GM18951 (cell line): Measurements from ENCODE around the gene MAIP1.

Source experiments
- POLR2A ChIP-seq: IDR thresholded peaks from 4 replicates; pipeline ENCODE4 v1.6.1; 2011; ENCODE audit warnings: mild to moderate bottlenecking; ENCODE audit not compliant: insufficient read length, insufficient read depth; ENCODE audit errors: extremely low read depth
- in situ Hi-C: fragments of 300-500 bp; cut with MboI; formaldehyde crosslinking; loops from one replicate; pipeline ENCODE4 v1.12.0; 2022; ENCODE audit warnings: low sequenced_read_pairs, mixed read lengths, inconsistent platforms; ENCODE audit not compliant: unreplicated experiment

Gene MAIP1

GRCh38 chr2:199985625-199986207 lies 30.3 kb downstream of the MAIP1 start:
- in situ Hi-C loops, result no loop called here
- no peak for TF ChIP-seq POLR2A

DNA sequence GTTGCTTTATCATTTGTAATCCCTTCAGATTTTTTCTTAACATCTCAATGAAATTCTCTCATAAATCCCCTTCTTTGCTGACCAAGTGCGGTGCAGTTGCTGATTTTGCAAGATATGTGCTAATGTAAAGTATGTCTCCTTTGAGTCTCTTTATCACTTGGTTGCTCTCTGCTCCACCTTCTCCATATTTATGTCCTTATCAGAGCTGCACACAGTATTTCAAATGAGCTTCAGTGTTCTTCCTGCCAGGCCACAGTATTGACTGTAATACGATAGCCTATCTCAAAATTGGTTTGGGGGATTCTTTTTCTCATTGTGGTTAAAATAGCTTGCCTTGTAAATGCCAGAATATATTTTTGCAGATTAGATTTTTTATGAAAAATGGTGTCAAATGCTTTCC lies 32.2 kb downstream of the MAIP1 start:
- in situ Hi-C loops, result no loop called here
- no peak for TF ChIP-seq POLR2A

- in situ Hi-C loops, result no loop called here
- no peak for TF ChIP-seq POLR2A
These were observed 32.8 kb downstream of the MAIP1 start for GRCh38 chr2:199988151-199988550.

GRCh38 chr2:199989822-199990221 lies 34.4 kb downstream of the MAIP1 start:
- no peak for TF ChIP-seq POLR2A
- in situ Hi-C loops, result no loop called here

DNA sequence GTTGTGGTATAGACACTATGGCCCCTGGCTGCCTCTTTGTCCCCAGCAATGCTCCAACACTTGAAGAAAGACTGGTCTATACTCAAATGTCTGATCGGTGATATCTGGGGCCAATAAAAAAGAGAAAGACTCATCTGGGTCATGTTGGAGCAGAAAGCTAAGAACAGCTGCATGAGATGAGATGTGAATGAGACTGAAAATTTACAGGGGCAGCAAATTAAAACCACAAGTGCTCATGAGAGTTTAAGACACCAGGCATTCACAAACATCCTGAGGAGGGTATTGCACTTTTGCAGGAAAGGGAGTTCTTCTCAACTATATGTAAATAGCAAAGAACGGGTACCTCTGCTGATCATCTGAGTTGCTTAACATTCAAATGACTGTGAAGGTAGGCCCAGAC lies 36.3 kb downstream of the MAIP1 start:
- no peak for TF ChIP-seq POLR2A
- in situ Hi-C loops, result no loop called here

DNA sequence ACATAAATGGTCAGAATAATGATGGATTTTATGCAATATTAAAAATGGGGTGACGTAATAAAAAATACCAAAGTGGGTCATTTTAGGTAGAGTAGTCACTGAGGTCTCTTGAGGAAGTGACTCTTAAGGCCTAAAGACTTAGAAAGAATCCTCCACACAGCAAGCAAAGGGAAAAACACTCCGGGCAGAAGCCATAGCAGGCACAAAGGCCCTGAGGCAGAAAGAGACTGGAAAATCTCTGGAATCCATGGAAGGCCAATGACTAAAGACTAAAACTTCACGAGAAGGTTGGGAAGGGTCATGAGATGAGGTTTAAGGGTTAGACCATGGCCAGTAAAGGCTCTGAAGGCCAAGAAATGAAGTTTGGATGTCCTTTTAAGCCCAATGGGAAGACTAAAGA lies 36.9 kb downstream of the MAIP1 start:
- no peak for TF ChIP-seq POLR2A
- in situ Hi-C loops, result no loop called here

DNA sequence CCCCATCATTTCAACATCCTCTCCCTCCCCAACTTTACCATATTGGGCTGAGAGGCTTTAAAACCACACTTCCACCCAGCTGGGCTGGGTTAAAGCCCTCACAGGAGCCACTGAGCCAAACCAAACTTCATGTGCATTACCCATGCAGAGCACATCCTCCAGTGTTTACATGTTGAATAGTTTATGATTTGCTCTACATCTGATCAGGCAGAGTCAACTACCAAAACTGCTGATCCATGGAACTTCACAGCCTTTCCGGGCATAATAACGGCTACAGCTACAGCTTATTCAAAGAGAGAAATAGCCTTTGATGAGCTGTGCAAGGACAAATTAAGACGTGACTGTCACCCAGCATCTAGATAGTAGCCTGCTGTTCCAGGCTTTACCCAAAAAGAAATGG lies 39.0 kb downstream of the MAIP1 start:
- TF ChIP-seq POLR2A, result no peak
- in situ Hi-C loops, result no loop called here

DNA sequence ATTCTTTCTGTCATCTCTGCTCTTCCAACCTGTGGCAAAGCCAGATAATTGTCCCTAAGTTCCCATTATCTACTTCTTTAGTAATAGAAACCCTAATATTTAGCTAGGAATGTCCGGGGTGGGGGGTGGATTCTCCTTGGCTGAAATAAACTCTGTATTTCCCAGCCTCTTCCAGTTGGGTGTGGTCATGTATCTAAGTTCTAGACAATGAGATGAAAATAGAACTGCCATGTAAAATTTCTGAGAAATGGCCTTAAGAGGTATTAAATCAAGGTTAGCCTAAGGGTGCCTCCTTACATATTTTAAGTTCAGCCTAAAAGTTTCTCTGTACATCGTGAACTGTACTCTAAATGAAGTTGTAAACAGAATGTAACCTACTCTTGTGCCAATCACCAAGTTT lies 39.5 kb downstream of the MAIP1 start:
- TF ChIP-seq POLR2A, result no peak
- in situ Hi-C loops, result no loop called here

- no peak for TF ChIP-seq POLR2A
- in situ Hi-C loops, result no loop called here
These were observed 41.9 kb downstream of the MAIP1 start for GRCh38 chr2:199997296-199997695.

- in situ Hi-C loops, result no loop called here
- TF ChIP-seq POLR2A, result no peak
These were observed 43.8 kb downstream of the MAIP1 start for GRCh38 chr2:199999166-199999565.

- no peak for TF ChIP-seq POLR2A
- in situ Hi-C loops, result no loop called here
These were observed 45.2 kb downstream of the MAIP1 start for GRCh38 chr2:200000444-200001163.

GRCh38 chr2:200003444-200003843 lies 48.1 kb downstream of the MAIP1 start:
- TF ChIP-seq POLR2A, result no peak
- in situ Hi-C loops, result no loop called here

- in situ Hi-C loops, result no loop called here
- no peak for TF ChIP-seq POLR2A
These were observed 50.3 kb downstream of the MAIP1 start for GRCh38 chr2:200005675-200006074.

DNA sequence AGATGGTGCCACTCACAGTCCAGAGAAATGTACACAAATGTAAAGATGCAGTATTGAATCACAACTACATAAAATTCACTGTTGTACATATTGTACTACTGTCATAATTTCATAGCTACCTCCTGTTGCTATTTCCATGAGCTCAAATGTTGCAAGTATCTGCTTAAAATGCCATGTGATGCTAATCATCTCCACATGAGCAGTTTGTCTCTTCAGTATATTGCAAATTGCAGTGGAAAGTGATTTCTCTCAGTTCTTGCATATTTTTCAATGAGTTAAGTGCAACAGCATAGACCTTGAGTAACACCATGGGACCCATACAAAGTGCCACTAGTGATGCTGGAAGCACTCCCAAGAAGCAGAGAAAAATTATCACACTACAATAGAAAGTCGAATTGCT lies 51.9 kb downstream of the MAIP1 start:
- no peak for TF ChIP-seq POLR2A
- in situ Hi-C loops, result no loop called here
